ENCODE results near the gene ZNF438. TPM values are rescaled to one million over a fixed set of nuclear protein-coding genes. Genes with fewer than 3 reads are reported as not detected.
A peak's percentile ranks its signal among the peaks of the same experiment; 100 is the strongest.

The ZNF438 gene
- total and polyA plus RNA-seq, 2 of the 13 experiments (the other 11 are each of a cell fraction or from before 2014, with no cell fraction given): 0.75 to 0.83 TPM

DNA sequence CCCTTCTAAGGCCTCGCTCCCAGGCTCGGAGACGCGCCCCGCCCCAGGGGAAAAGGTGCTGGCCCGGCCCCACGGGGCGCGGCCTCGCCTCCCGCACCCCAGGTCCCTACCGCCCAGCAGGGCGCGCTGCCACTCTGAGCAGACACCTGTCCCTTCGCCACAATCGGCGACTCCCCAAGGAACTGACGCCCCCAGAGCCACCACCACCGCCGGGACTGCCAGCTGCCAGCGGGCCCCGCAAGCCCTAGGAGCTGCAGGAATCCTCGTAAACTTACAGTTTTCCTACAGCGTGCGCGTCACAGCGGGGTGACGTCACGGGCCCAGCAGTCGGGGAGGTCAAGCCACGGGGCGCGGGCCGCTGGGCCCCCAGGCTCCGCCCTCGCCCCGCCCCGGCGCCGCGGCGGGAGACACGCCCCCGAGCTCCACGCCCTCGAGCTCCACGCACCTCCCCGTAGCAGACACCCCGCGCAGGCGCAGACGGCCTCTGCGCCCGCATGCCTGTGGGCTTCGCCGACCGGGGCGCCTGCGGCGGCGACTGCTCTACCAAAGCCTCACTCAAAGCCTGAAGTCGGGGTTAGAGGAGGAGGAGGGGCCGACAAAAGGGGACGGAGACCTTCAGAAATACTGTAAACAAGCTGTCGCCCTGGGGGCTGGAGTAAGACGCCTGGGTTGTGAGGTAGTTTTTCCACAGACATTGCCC, at the start of gene ZNF438 (continued):
- TF ChIP-seq, protein P1, sequence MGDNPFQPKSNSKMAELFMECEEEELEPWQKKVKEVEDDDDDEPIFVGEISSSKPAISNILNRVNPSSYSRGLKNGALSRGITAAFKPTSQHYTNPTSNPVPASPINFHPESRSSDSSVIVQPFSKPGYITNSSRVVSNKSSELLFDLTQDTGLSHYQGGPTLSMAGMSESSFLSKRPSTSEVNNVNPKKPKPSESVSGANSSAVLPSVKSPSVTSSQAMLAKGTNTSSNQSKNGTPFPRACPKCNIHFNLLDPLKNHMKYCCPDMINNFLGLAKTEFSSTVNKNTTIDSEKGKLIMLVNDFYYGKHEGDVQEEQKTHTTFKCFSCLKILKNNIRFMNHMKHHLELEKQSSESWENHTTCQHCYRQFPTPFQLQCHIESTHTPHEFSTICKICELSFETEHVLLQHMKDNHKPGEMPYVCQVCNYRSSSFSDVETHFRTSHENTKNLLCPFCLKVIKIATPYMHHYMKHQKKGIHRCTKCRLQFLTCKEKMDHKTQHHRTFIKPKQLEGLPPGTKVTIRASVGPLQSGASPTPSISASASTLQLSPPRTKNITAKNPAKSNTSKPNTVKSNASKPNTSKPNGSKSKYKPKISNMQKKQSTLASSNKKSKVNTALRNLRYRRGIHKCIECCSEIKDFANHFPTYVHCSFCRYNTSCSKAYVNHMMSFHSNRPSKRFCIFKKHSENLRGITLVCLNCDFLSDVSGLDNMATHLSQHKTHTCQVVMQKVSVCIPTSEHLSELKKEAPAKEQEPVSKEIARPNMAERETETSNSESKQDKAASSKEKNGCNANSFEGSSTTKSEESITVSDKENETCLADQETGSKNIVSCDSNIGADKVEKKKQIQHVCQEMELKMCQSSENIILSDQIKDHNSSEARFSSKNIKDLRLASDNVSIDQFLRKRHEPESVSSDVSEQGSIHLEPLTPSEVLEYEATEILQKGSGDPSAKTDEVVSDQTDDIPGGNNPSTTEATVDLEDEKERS (CRISPR knock-in tag; IDR thresholded peaks at IDR 0.05): 0 out of 2 replicates have a peak, but pooled peaks have one; percentile 39
- TF ChIP-seq KDM5A (IDR thresholded peaks at IDR 0.05; ENCODE audit: borderline replicate concordance, low read length) (no peak), POLR2G (IDR thresholded peaks at IDR 0.05; ENCODE audit: low read depth, low read length) (peak; percentile 65), ZMYM4 (CRISPR knock-in tag; IDR thresholded peaks at IDR 0.05) (peak; percentile 85), ZKSCAN5 (CRISPR knock-in tag; IDR thresholded peaks at IDR 0.05) (no peak), GTF2F1 (IDR thresholded peaks at IDR 0.05; ENCODE audit: low read length) (no peak), ZNF431 (CRISPR knock-in tag; IDR thresholded peaks at IDR 0.05; ENCODE audit: borderline replicate concordance, low read depth) (no peak), MED8 (CRISPR knock-in tag; IDR thresholded peaks at IDR 0.05; ENCODE audit: insufficient replicate concordance) (peak; percentile 31), BCL6 (CRISPR knock-in tag; IDR thresholded peaks at IDR 0.05) (no peak; the same call in 1 of the 2 replicates), STAT5B (CRISPR knock-in tag; IDR thresholded peaks at IDR 0.05) (no peak), FOXK1 (CRISPR knock-in tag; IDR thresholded peaks at IDR 0.05; ENCODE audit: borderline replicate concordance, low read depth) (0 out of 2 replicates have a peak, but pooled peaks have one; percentile 25), MIER3 (CRISPR knock-in tag; IDR thresholded peaks at IDR 0.05; ENCODE audit: borderline replicate concordance) (no peak), ZNF101 (CRISPR knock-in tag; IDR thresholded peaks at IDR 0.05; ENCODE audit: borderline replicate concordance, low read depth) (no peak), HNRNPK (IDR thresholded peaks at IDR 0.05; ENCODE audit: low read depth, low read length, poor library complexity, severe bottlenecking) (peak; percentile 12)
- TF ChIP-seq, protein P2, sequence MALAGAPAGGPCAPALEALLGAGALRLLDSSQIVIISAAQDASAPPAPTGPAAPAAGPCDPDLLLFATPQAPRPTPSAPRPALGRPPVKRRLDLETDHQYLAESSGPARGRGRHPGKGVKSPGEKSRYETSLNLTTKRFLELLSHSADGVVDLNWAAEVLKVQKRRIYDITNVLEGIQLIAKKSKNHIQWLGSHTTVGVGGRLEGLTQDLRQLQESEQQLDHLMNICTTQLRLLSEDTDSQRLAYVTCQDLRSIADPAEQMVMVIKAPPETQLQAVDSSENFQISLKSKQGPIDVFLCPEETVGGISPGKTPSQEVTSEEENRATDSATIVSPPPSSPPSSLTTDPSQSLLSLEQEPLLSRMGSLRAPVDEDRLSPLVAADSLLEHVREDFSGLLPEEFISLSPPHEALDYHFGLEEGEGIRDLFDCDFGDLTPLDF (CRISPR knock-in tag; IDR thresholded peaks at IDR 0.05): peak; percentile 29; the same call in 1 of the 2 replicates
- TF ChIP-seq, protein P3, sequence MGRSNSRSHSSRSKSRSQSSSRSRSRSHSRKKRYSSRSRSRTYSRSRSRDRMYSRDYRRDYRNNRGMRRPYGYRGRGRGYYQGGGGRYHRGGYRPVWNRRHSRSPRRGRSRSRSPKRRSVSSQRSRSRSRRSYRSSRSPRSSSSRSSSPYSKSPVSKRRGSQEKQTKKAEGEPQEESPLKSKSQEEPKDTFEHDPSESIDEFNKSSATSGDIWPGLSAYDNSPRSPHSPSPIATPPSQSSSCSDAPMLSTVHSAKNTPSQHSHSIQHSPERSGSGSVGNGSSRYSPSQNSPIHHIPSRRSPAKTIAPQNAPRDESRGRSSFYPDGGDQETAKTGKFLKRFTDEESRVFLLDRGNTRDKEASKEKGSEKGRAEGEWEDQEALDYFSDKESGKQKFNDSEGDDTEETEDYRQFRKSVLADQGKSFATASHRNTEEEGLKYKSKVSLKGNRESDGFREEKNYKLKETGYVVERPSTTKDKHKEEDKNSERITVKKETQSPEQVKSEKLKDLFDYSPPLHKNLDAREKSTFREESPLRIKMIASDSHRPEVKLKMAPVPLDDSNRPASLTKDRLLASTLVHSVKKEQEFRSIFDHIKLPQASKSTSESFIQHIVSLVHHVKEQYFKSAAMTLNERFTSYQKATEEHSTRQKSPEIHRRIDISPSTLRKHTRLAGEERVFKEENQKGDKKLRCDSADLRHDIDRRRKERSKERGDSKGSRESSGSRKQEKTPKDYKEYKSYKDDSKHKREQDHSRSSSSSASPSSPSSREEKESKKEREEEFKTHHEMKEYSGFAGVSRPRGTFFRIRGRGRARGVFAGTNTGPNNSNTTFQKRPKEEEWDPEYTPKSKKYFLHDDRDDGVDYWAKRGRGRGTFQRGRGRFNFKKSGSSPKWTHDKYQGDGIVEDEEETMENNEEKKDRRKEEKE (IDR thresholded peaks at IDR 0.05): no peak
- TF ChIP-seq, protein P4, sequence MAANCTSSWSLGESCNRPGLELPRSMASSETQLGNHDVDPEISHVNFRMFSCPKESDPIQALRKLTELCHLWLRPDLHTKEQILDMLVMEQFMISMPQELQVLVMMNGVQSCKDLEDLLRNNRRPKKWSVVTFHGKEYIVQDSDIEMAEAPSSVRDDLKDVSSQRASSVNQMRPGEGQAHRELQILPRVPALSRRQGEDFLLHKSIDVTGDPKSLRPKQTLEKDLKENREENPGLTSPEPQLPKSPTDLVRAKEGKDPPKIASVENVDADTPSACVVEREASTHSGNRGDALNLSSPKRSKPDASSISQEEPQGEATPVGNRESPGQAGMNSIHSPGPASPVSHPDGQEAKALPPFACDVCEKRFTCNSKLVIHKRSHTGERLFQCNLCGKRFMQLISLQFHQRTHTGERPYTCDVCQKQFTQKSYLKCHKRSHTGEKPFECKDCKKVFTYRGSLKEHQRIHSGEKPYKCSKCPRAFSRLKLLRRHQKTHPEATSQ (CRISPR knock-in tag; IDR thresholded peaks at IDR 0.05; ENCODE audit: borderline replicate concordance): no peak; the same call in 1 of the 2 replicates
- TF ChIP-seq, protein P5, sequence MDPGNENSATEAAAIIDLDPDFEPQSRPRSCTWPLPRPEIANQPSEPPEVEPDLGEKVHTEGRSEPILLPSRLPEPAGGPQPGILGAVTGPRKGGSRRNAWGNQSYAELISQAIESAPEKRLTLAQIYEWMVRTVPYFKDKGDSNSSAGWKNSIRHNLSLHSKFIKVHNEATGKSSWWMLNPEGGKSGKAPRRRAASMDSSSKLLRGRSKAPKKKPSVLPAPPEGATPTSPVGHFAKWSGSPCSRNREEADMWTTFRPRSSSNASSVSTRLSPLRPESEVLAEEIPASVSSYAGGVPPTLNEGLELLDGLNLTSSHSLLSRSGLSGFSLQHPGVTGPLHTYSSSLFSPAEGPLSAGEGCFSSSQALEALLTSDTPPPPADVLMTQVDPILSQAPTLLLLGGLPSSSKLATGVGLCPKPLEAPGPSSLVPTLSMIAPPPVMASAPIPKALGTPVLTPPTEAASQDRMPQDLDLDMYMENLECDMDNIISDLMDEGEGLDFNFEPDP (CRISPR knock-in tag; conservative IDR thresholded peaks at IDR 0.05): no peak

Data from HepG2 (cell line).